ENCODE data around the gene SUMO1. TPM values are rescaled to one million over a fixed set of nuclear protein-coding genes. Genes with fewer than 3 reads are reported as not detected.
A peak's percentile ranks its signal among the peaks of the same experiment; 100 is the strongest.

Gene SUMO1
- polyA plus RNA-seq, 1 experiment, result 48.0 TPM

- ChIA-PET CTCF (interaction anchor here (0.5 to 1.6 kb wide), 7 partner anchors 10 to 414 kb away, joined by 3 to 7 read pairs (median 3); no protein-coding TSS in a partner anchor), POLR2A (no interaction called here)
- DNase-seq (ENCODE audit: low read depth), result no peak
These were observed 74.0 kb downstream of the SUMO1 start for GRCh38 chr2:202164411-202164810.

GRCh38 chr2:202161151-202161835, 77.1 kb downstream of the SUMO1 start:
- no peaks in the 10 kb centered on the region for H3K27me3 ChIP-seq (ENCODE audit: control insufficient read depth, insufficient read depth, low read length)
- no peak for DNase-seq (ENCODE audit: low read depth)
- CTCF ChIA-PET, result interaction anchor here (1.1 kb wide), 1 partner anchor 14 kb away, joined by 4 read pairs; no protein-coding TSS in a partner anchor
- TF ChIP-seq, protein P1, sequence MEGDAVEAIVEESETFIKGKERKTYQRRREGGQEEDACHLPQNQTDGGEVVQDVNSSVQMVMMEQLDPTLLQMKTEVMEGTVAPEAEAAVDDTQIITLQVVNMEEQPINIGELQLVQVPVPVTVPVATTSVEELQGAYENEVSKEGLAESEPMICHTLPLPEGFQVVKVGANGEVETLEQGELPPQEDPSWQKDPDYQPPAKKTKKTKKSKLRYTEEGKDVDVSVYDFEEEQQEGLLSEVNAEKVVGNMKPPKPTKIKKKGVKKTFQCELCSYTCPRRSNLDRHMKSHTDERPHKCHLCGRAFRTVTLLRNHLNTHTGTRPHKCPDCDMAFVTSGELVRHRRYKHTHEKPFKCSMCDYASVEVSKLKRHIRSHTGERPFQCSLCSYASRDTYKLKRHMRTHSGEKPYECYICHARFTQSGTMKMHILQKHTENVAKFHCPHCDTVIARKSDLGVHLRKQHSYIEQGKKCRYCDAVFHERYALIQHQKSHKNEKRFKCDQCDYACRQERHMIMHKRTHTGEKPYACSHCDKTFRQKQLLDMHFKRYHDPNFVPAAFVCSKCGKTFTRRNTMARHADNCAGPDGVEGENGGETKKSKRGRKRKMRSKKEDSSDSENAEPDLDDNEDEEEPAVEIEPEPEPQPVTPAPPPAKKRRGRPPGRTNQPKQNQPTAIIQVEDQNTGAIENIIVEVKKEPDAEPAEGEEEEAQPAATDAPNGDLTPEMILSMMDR (IDR thresholded peaks at IDR 0.05; ENCODE audit: insufficient read depth, low read depth, low read length), result no peak
- H3K36me3 ChIP-seq (ENCODE audit: control insufficient read depth, insufficient read depth, low read length), result no peaks in the 10 kb centered on the region
- no peak overlapping the region for H3K4me3 ChIP-seq (ENCODE audit: low read depth, low read length)
- POLR2A ChIA-PET, result no interaction called here

More at GRCh38 chr2:202164411-202164810, 74.0 kb downstream of the SUMO1 start:
- H3K4me3 ChIP-seq (ENCODE audit: low read depth, low read length), result no peak overlapping the region
- H3K36me3 ChIP-seq (ENCODE audit: control insufficient read depth, insufficient read depth, low read length), result no peaks in the 10 kb centered on the region
- no peaks in the 10 kb centered on the region for H3K27me3 ChIP-seq (ENCODE audit: control insufficient read depth, insufficient read depth, low read length)
- TF ChIP-seq, protein P1 (IDR thresholded peaks at IDR 0.05; ENCODE audit: insufficient read depth, low read depth, low read length), result no peak

DNA sequence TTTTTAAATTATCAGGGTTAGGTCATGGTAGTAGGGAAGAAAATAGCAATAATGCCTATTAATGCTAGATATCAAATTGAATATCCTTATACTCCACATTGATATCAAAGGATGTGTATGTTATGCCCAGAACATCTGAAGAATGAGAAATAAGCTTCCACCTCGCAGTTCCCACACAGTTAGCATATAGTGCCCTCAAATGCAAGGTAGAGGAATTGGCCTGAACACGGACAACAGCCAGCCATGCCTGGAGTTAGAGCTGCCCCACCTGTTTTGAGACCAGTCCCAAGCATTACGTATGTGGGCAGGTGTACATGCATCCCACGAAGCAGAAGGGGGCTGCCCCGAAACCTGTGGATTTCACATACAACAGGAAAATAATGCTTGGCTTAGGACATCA, 79.6 kb downstream of the SUMO1 start:
- no peak for DNase-seq (ENCODE audit: low read depth)
- no peaks in the 10 kb centered on the region for H3K27me3 ChIP-seq (ENCODE audit: control insufficient read depth, insufficient read depth, low read length)
- H3K4me3 ChIP-seq (ENCODE audit: low read depth, low read length), result no peak overlapping the region
- H3K36me3 ChIP-seq (ENCODE audit: control insufficient read depth, insufficient read depth, low read length), result no peaks in the 10 kb centered on the region
- ChIA-PET POLR2A (no interaction called here), CTCF (interaction anchor here (0.5 to 2.2 kb wide), 12 partner anchors 9 to 361 kb away, joined by 3 to 7 read pairs (median 4); no protein-coding TSS in a partner anchor)
- TF ChIP-seq, protein P1 (IDR thresholded peaks at IDR 0.05; ENCODE audit: insufficient read depth, low read depth, low read length), result peak; percentile 36

DNA sequence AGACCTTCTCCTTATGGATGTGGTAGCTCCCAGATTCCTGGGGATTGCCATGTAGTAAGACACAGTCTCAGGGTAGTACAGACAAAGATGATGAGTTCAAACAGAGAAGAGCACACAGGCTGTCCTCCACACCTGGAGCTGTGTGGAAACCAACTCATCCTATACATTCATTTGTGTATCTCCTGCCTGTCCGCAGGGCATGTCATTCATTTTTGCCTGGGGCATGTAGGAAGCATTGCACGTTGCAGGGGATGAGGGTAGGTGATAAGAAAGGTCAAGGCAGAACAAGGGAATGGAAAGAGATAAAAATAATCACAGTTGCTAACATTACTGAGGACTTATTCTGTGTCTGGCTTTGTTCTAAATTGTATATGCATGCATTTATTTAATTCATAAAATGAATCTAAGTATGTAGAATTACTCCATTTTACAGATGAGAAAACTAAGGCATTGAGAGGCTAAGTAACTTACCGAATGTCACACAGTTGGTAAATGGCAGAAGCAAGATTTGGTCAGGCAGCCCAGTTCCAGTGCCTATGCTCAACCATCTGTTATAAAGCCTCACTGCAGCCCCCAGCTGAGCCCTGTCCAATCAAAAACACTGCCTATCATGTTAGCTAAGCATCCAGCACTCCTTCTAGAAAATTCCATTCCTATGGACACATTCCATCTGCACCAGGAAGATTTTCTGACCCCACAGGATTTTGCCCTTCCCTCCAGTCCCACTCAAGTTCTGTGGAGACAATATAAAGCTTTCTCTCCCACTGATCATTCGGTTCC, 81.0 kb downstream of the SUMO1 start:
- H3K27me3 ChIP-seq (ENCODE audit: control insufficient read depth, insufficient read depth, low read length), result no peaks in the 10 kb centered on the region
- CTCF ChIA-PET, result interaction anchor here (1.5 to 1.9 kb wide), 3 partner anchors 22 to 30 kb away, joined by 4 to 5 read pairs (median 4); no protein-coding TSS in a partner anchor
- no peak overlapping the region for H3K4me3 ChIP-seq (ENCODE audit: low read depth, low read length)
- no peak for DNase-seq (ENCODE audit: low read depth)
- H3K36me3 ChIP-seq (ENCODE audit: control insufficient read depth, insufficient read depth, low read length), result no peaks in the 10 kb centered on the region
- POLR2A ChIA-PET, result no interaction called here
- TF ChIP-seq, protein P1 (IDR thresholded peaks at IDR 0.05; ENCODE audit: insufficient read depth, low read depth, low read length), result no peak

Small RNAs within 50 kb of the gene (small RNA-seq; reads per million reads assigned to genes)
- gene AC079354.2 (ENCODE audit: insufficient read length, low read depth, low replicate concordance) (not detected), gene RF00575 (ENCODE audit: insufficient read length, low read depth, low replicate concordance) (not detected), gene SNORD70 (ENCODE audit: insufficient read length, low read depth, low replicate concordance) (7.2 reads per million, percentile 71 among the genes with 10 or more reads in this experiment)

Other genes with a start within 250 kb of the SUMO1 start
- 42.6 and 46.4 TPM in 2 replicates for gene FZD7, start 204.7 kb downstream of the SUMO1 start, polyA plus RNA-seq (2011; rRNA removed)
- gene KIAA2012, start 165.3 kb downstream of the SUMO1 start, polyA plus RNA-seq (2011; rRNA removed), result 0.13 and 0.18 TPM in 2 replicates
- gene NOP58, start 27.2 kb upstream of the SUMO1 start, polyA plus RNA-seq (2011; rRNA removed), result 22.3 and 36.1 TPM in 2 replicates
- gene BMPR2, start 137.7 kb upstream of the SUMO1 start, polyA plus RNA-seq (2011; rRNA removed), result 30.9 and 54.3 TPM in 2 replicates